Endothelial cell of umbilical vein (primary cell): ENCODE data around the gene CPED1. TPM values are rescaled to one million over a fixed set of nuclear protein-coding genes. Genes with fewer than 3 reads are reported as not detected.
"Not testable (repeated sequence)": the region's sequence is repeated elsewhere in the genome, so short reads cannot be mapped to it uniquely, and the experiment has no call there.

Experiments
- BruUV-seq: library from RNA; stranded (reverse); fragments of 400-500 nt; replicated peaks from 2 replicates; lab custom pipeline; 2021; lab: Mats Ljungman, UMichigan
- CTCF ChIA-PET: fragments of 300-600, 350-600 bp; sonication (Branson Sonifier 250); formaldehyde crosslinking; loops from one replicate; lab custom pipeline; 2021; ENCODE audit warnings: antibody characterized with exemption, inconsistent platforms; lab: Charles Lee
- POLR2A ChIA-PET: fragments of 300-600, 350-600 bp; sonication (Branson Sonifier 250); formaldehyde crosslinking; loops from one replicate; lab custom pipeline; 2021; ENCODE audit warnings: antibody characterized with exemption, inconsistent platforms; lab: Charles Lee
- DNase-seq: peaks from one replicate; pipeline ENCODE4 v3.0.0-alpha.2; 2011; ENCODE audit warnings: low read depth, low spot score
- FAIRE-seq: peaks from 2 replicates; lab custom pipeline; 2011; peaks lifted over from hg19 to GRCh38; lab: Jason Lieb, UNC
- H2AFZ ChIP-seq: 2 replicates; pipeline ENCODE4 v1.6.0; 2012; ENCODE audit warnings: low read depth, low read length, control low read depth, inconsistent platforms
- H3K27ac ChIP-seq: 2 replicates; pipeline ENCODE4 v1.5.1; 2011; ENCODE audit warnings: low read depth, mild to moderate bottlenecking, control low read depth, low read length, moderate library complexity; ENCODE audit not compliant: insufficient read depth
- H3K27me3 ChIP-seq, 2 experiments: 2 replicates each; pipeline versions ENCODE4 v1.6.0 to v1.6.1; 2011; ENCODE audit warnings: low read length in 2 of 2, mixed read lengths in 1 of 2; ENCODE audit not compliant: control insufficient read depth in 2 of 2, insufficient read depth in 2 of 2
- H3K36me3 ChIP-seq, 2 experiments: 2 replicates in 1 of 2; 3 replicates in 1 of 2; pipeline ENCODE4 v1.5.1; 2011; ENCODE audit warnings: low read length in 2 of 2, mild to moderate bottlenecking in 1 of 2, moderate library complexity in 1 of 2; ENCODE audit not compliant: control insufficient read depth in 2 of 2, insufficient read depth in 2 of 2; ENCODE audit errors: extremely low read depth in 1 of 2
- H3K4me1 ChIP-seq: 3 replicates; pipeline ENCODE4 v1.5.1; 2011; ENCODE audit warnings: mild to moderate bottlenecking, low read length; ENCODE audit not compliant: control insufficient read depth, insufficient read depth; ENCODE audit errors: extremely low read depth
- H3K4me2 ChIP-seq: 2 replicates; pipeline ENCODE4 v1.6.1; 2011; ENCODE audit warnings: low read length, control low read depth, mixed read lengths; ENCODE audit not compliant: insufficient read depth
- H3K4me3 ChIP-seq, 3 experiments: fragments of 200-600 bp in 1 of 3; sonication (generic), shearing (Covaris generic) in 1 of 3; replicated peaks in 1 of 3; 2 replicates each; pipeline ENCODE4 v1.5.1; 2011 to 2016; ENCODE audit warnings: control low read depth in 3 of 3, low read length in 3 of 3, mild to moderate bottlenecking in 2 of 3, inconsistent platforms in 1 of 3, low read depth in 1 of 3, moderate library complexity in 1 of 3; ENCODE audit not compliant: insufficient read depth in 1 of 3
- H3K79me2 ChIP-seq: 2 replicates; pipeline ENCODE4 v1.6.0; 2012; ENCODE audit warnings: low read length, inconsistent platforms; ENCODE audit not compliant: control insufficient read depth, insufficient read depth
- H3K9ac ChIP-seq: replicated peaks from 2 replicates; pipeline ENCODE3; 2011; ENCODE audit warnings: low read length, control low read depth; ENCODE audit not compliant: insufficient read depth; ENCODE audit errors: extremely low read depth
- H3K9me1 ChIP-seq: replicated peaks from 3 replicates; pipeline ENCODE4 v1.6.0; 2011; ENCODE audit warnings: mild to moderate bottlenecking, low read length; ENCODE audit not compliant: control insufficient read depth, insufficient read depth; ENCODE audit errors: extremely low read depth
- H3K9me3 ChIP-seq: replicated peaks from 2 replicates; pipeline ENCODE4 v1.5.1; 2012; ENCODE audit warnings: low read length, inconsistent platforms; ENCODE audit not compliant: control insufficient read depth, insufficient read depth
- H4K20me1 ChIP-seq: replicated peaks from 2 replicates; pipeline ENCODE3; 2011; ENCODE audit warnings: mild to moderate bottlenecking, low read length; ENCODE audit not compliant: control insufficient read depth, insufficient read depth; ENCODE audit errors: extremely low read depth
- FOS ChIP-seq: IDR thresholded peaks from 2 replicates; pipeline ENCODE4 v1.6.1; 2011; ENCODE audit warnings: mild to moderate bottlenecking, low read length, moderate library complexity, borderline replicate concordance; ENCODE audit not compliant: insufficient read depth
- GATA2 ChIP-seq: IDR thresholded peaks from 2 replicates; pipeline ENCODE4 v1.7.0; 2011; ENCODE audit warnings: low read depth, mild to moderate bottlenecking, moderate library complexity, mixed read lengths, low read length; ENCODE audit not compliant: insufficient read length, insufficient read depth
- POLR2AphosphoS5 ChIP-seq: IDR thresholded peaks from 2 replicates; pipeline ENCODE4 v1.6.1; 2012; ENCODE audit warnings: low read depth, mild to moderate bottlenecking, control low read depth, low read length, moderate library complexity; ENCODE audit not compliant: insufficient read depth
- dilution Hi-C: fragments of 300-500 bp; cut with MboI; formaldehyde crosslinking; loops from one replicate; pipeline ENCODE4 v1.15.0; 2019; ENCODE audit warnings: low sequenced_read_pairs; ENCODE audit not compliant: extremely low pct_ligation_motif_present
- intact Hi-C: fragments of 100-400 bp; cut with micrococcal nuclease; formaldehyde crosslinking; loops from one replicate; pipeline ENCODE4 v1.10.0; 2022
- polyA plus RNA-seq, 4 experiments: library from polyadenylated mRNA; depleted of rRNA in 3 of 4; stranded (reverse) in 3 of 4; unstranded in 1 of 4; fragments of >200 nt; gene quantifications; 2 replicates each; pipeline versions ENCODE4 v1.2.1 to v1.2.3, GENCODE V29; 2011 to 2012; ENCODE audit warnings: missing spikeins in 1 of 4
- total RNA-seq: library from RNA; stranded (reverse); gene quantifications from 2 replicates; pipeline ENCODE4 v1.2.3, GENCODE V29; 2021

CPED1 gene
- total and polyA plus RNA-seq, 2 donors (not counting 3 experiments of a cell fraction or from before 2014, with no cell fraction given): 0.22 to 3.0 TPM

GRCh38 chr7:120981888-120982615, 6.5 kb upstream of the CPED1 start:
- Histone ChIP-seq H2AFZ (no peak overlapping the region), H3K9me1 (no peaks in the 10 kb centered on the region), H3K9ac (no peak overlapping the region), H3K4me3 (no peak overlapping the region), H3K36me3 (no peaks in the 10 kb centered on the region), H3K79me2 (no peaks in the 10 kb centered on the region), H3K27me3 (no peaks in the 10 kb centered on the region), H3K9me3 (no peaks in the 10 kb centered on the region), H3K4me2 (no peak overlapping the region), H4K20me1 (no peaks in the 10 kb centered on the region), H3K27ac (no peak overlapping the region), H3K4me1 (no peaks in the 10 kb centered on the region)
- dilution Hi-C loops: loop anchor here (25.0 kb wide), 1 partner anchor 105 kb away; no protein-coding TSS in a partner anchor
- intact Hi-C loops: no loop called here
- TF ChIP-seq GATA2 (peak; percentile 18), POLR2AphosphoS5 (no peak), FOS (no peak)
- ChIA-PET POLR2A (no interaction called here), CTCF (interaction anchor here (0.6 to 1.3 kb wide), 2 partner anchors 13 to 100 kb away, joined by 4 read pairs; no protein-coding TSS in a partner anchor)
- DNase-seq (no peak), FAIRE-seq (peak; percentile 21)
- no TSS peak for BruUV-seq

- H3K9ac ChIP-seq, H3K27me3 ChIP-seq, BruUV-seq, H3K36me3 ChIP-seq, DNase-seq, H2AFZ ChIP-seq, H3K79me2 ChIP-seq, FAIRE-seq, POLR2A ChIA-PET, H3K4me3 ChIP-seq, H3K9me1 ChIP-seq, H4K20me1 ChIP-seq, CTCF ChIA-PET, H3K4me2 ChIP-seq, H3K4me1 ChIP-seq, H3K27ac ChIP-seq, intact Hi-C loops, H3K9me3 ChIP-seq: not testable (repeated sequence)
- dilution Hi-C loops: loop anchor here (25.0 kb wide), 1 partner anchor 104 kb away; no protein-coding TSS in a partner anchor
Measured at GRCh38 chr7:120983592-120983991, 4.9 kb upstream of the CPED1 start.
